ENCODE data around the gene FRZB.

Gene FRZB

DNA sequence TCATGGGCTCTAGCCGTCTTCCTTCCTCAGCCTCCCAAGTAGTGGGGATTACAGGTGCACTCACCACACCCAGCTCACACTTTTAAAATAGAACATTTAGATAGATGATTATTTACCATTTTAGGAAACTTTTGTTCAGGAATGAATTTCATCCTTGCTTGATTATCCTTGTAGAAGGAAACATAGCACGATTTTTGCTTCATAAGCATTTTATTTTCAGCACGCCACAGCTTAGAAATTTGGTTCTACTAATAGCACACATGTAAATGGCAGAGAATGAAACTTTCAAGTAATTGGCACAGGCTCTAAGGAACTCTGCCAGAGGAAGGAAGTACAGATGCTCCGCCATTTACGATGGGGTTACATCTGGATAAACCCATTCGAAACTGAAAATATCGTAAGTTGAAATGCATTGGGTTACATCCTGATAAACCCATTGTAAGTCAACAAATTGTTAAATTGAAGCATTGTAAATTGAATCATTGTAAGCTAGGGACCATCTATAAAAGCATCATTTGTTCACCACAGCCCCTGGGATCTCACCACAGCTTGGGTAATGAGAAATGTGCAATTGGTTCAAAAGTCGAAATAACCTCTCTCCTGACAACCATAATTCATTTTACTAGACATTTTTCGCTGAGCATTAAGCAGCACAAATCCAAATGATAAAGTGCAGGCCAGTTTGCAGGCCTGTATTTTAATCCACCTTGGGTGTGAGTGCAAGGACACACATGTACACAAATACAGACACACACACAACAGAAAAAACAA, 33.2 kb downstream of the FRZB start:
- DNase-seq, result no peak

DNA sequence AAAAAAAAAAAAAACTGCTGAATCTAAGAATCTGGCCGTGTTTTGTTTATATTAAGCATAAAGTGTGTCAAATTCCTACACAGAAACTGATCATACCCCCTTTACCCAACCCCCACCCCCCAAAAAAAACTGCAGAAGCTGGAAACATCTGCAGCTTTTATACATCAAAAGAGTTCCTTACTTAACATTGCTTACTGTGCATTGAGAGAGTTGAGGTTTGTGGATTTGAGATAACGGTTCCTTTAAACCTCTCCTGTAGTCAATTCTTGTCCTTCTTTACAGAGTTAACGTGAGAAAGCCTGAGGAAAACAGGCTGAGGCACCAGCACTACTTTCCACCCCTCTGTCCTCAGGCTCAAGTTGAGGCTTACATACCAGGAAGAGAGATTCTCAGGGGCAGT, 34.5 kb downstream of the FRZB start:
- no peak for DNase-seq

DNA sequence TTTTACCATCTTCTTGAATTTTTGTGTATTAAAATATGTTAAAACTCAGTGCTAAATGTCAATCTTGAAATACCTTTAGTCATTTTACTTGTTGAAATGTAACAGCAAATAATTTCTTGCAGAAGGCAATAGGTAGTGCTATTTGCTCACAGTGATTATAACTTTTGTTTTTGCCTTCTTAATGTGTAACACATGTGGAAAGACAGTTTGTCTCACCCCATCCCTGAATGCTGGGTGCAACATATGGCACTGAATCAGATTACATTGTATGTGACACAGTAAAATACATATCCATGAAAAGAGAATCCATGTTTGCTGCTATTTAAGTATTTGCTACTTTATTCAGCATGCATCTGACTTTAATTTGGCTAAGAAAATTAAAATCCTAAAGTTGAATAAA, 35.3 kb downstream of the FRZB start:
- DNase-seq, result no peak

DNA sequence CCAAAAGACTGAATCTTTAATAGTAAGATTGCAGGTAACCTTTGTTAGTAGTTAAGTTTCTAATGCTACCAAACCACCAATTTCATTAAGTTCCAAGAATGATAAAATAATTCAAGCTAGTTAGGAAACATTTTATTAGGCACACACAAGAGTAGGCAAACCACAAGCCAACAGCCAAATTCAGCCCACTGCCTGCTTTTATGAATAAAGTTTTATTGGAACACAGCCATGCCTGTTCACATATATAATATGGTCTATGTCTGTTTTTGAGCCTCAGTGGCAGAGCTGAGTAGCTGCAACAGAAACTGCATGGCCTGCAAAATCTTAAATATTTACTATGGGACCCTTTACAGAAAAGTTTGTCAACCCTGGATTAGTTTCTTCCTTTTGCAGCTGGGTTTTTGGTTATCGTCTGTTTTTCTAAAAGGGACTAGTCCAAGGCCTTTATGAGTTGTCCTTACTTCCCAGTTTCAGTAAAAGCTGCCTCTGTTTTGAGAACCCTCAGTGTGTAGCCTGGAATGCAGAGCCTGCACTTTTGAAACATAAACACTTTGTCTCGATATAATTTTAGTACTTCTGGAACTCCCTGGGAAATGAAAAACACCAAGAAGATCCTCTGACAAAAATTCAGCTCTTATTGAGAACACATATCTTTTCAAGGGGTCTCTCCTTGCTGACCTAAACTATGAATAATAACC, 39.1 kb downstream of the FRZB start:
- no peak for DNase-seq

DNA sequence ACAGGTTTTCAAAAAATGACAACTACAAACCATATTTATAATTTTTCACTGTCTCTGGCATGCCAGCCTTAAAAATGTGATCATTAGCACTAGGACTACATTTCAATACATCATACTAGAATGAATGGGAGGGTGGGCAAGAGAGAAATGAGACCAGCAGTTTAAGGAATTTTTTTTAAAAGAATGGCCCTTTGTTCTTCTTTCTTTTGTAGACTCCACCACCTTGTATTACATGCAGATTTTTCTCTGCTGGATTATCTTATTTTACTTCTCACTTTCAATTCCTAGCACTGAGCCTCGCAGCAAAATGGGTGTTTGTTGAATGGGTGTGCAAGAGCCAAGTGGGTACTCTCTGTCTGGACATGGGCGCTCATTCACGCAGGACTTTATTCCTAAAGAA, 39.9 kb downstream of the FRZB start:
- DNase-seq, result no peak

DNA sequence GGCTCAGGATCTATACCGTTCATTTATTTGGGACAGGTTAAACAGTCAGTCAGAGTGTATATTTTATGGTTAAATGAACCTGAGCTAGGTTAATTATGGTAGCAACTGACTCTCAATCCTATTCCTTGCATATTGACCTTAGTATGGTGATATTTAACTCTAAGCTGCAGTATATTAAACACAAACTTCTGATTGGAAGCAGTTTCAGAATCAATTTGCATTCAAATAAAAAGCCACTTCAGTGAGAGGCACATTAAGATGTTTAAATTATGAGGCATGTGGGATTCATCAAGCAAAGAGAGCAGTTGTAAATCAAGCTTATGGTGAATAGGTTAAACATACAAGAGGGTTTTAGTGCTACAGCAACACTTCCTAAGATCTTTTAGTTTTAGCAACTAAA, 40.4 kb downstream of the FRZB start:
- DNase-seq, result no peak

DNA sequence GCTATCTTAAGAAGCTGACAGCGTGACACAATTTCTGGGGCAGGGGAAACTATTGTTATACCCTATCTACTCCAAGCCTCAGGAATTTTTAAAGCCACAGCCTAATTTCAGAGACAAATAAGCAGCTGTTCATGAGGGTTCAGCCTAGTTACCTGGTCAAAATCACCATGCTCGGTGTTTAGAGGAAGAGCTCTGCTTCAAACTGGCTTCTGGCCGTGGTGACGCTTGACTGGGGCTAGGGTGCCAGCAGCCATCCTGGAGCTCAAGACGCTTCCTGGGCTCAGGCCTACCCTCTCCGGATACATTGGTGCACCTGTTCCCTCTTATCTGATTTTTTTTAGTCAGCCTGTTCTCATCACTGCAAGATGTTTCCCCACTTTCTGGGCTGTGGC, 41.7 kb downstream of the FRZB start:
- DNase-seq, result no peak

DNA sequence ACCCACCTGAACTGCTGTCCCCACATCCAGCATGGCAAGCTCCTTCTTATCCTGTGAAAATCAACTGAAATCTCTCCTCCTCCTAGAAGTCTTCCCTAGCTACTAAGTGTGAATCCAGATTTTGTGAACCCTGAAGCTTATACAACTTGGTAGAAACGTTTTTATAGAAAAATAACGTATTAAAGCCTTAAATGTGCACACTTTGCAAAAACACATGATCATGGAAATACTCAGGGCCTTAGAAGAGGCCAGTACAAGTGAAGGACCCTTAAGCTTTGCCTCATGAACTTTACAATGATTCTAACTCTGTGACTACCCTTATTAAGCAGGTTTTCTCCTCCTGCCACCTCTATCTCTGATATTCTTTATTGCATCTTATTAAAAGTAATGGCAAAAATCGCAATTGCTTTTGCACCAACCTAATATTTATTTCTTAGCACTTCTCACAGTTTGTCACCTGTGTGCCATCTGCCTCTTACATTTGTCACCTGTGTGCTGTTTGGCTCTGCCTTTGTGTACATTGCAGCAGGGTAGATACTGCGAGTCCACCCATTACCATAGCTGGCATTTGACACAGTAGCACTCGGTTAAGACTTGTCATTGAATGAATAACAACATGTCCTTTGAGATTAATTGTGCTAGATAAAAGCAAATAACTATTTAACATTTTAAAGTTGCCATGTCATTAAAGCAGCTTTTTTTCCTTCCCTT, 42.2 kb downstream of the FRZB start:
- no peak for DNase-seq

DNA sequence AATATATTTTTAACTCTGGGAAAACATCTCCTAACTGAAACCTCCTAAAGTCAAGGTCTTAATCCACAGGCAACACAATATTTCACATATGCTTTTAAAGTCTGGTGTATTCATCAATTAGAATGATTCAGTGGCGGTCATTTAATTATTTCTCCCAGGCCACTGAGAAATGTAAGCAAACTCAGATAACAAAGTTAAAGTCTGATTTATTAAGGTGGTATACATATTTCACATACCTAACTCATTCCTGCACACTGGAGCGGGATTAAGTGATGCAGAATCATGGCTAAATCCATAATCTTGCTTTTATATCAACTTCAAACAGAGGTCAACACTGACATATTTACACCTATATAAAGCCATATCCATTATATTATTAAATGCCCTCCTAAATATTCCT, 43.7 kb downstream of the FRZB start:
- DNase-seq, result no peak

DNA sequence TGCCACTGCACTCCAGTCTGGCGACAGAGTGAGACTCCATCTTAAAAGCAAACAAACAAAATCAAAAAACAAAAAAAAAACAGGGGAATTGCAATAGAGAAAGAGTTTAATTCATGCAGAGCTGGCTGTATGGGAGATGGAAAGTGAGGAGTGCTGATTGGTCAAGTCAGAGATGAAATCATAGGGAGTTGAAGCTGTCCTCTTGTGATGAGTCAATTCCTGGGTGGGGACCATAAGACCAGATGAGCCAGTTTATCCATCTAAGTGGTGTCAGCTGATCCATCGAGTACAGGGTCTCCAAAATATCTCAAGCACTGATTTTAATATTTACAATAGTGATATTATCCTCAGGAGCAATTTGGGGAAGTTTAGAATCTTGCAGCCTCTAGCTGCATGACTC, 45.3 kb downstream of the FRZB start:
- DNase-seq, result no peak

DNA sequence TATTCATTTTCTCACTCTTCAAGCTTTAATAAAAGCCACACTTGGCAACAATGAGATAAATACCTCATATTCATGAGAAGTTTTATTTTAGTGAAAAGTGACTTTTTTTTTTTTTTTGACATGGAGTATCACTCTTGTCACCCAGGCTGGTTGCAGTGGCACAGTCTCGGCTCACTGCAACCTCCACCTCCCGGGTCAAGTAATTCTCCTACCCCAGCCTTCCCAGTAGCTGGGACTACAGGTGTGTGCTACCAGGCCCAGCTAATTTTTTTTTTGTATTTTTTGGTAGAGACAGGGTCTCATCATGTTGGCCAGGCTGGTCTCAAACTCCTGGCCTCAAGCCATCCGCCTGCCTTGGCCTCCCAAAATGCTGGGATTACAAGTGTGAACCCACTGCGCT, 47.0 kb downstream of the FRZB start:
- no peak for DNase-seq

DNA sequence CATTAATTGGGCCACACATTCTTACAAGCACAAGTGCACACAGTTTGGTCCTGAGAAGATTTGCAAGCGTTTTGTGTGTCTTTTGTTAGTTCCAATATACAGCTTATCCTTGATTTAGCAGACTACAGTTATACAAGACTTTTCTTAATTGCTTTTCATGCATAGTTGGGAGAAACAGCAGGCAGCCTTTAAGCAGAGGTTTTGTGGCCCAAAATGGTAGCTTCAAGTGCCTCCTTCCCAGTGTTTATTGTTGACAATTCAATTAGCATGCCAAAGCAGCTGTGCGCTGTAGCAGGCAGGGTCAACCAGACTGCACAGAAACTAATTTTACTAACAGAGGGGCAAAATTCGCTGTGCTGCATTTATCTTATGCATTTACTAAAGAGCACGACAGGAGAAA, 47.5 kb downstream of the FRZB start:
- no peak for DNase-seq

DNA sequence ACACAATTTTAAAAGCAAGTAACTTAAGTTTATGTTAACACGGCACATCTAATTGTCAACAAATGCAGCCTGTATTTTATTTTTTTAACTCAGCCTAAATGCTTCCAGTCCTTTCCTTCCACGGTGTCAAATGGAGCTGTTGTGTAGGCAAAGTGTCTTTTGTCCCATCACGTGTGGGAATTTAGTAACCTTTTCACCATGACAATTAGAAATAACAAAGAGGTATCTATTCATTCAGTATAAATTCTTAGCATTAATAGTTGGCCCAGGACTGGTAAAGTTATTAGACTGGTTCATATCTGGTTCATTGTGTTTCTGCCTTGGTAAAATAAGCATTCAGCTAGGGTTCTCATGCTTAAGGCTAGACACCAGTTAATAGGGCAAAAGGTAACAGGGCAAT, 47.9 kb downstream of the FRZB start:
- no peak for DNase-seq

DNA sequence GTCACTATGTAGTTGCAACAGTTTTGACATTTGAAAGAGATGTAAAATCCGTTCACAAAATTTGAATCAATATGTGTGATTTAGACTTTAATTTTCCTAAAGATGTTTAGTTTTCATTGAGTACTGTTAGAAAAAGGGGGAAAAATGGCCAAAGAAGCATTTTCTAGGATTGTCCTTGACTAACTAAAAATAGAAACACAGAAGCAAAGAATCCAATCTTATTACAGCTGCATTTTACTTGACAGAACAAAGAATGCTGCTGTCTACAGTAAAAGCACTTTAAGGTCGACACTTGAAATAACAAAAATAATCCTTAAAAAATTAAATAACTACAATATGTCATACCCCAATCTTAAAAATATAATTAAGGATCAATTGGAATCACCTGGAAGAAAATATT, 48.9 kb downstream of the FRZB start:
- no peak for DNase-seq

DNA sequence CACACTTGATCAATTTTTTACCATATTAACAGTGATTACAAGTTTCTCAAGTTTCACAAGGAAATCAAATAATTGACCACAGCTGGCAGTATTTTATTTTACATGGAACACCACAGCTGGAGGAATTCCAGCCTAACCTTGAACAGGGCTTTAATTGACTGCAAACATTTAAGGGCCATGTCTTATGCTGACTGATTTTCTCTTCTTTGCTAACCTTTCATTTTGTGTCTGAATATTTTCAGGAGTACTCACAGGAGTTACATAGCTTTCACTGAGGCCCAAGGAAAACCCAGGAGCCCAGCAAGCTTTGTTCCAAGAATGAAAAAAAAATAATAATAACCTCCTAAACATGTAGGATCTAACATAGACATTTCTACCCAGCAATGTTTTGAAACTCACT, 49.6 kb downstream of the FRZB start:
- no peak for DNase-seq

DNA sequence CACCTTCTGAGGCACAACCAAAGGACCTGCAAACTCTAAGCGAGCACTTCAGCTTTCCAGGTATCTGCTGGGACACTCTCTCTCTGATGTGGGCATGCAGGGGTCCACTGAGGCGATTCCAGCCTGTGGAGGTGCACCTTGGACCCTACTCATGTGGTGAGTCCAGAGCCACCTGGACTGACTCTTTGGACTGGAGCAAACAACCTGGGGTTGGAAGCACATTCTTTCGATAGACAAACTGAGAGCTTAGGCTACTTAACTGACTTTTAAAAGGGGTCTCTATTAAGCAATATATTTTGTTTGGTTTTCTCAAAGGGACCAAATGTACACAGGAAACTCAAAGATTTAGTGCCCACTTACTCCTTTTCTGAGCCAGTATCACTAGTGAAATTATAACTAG, 51.6 kb downstream of the FRZB start:
- DNase-seq, result no peak

DNA sequence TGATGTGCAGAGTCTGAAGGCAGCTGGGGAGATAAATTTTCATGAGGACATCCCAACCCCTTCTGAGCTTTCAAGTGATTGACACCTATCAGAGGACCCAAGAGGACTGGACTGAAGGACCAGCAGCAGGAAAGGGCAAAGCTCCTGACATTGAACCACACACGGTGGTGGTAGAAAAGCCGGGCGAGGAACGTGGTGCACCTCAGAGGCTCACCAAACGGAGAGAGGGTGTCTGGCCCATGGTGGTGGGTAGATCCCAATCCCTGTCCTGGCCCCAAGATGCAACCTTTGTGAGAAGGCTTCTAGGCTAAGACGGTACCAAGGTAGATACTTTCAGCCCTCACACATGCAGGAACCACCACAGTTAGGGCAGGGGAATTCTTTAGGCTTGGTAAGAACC, 52.1 kb downstream of the FRZB start:
- no peak for DNase-seq

DNA sequence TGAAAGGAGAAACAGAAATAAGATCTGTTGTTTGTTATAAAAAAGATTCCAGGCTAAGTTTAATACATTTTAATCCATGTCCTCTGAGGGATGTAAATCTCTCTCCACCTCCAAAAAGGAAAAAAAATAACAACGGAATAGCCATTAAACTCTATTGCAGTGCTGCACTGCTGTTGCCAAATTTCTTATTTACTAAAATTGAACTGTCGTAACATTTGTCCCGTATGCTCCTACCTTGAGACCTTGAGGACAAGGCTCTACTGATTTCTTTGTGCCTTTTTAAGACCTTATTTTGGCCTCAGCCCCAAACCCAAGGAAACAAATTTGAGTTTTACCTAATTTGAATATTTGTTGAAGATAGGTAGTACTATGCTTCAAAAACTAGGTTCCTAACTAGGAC, 56.4 kb downstream of the FRZB start:
- DNase-seq, result no peak

DNA sequence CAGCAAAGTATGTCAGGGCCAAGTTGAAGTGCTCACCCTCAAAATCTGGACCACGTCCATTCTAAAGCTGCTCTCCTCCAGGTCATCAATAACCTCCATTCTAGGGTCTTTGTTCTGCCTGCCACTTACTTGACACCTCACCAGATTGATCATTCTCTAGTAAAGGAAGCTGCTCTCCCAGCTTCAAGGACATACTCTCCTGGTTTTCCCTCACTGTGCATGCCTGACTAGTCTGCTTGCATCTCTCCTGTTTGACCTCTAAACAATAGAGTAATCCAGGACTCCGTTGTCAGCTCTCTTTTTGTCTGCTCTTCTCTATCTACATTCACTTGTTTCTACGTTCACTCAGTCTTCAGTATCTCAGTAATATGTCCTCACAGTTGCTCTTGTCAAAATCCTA, 59.1 kb downstream of the FRZB start:
- no peak for DNase-seq

DNA sequence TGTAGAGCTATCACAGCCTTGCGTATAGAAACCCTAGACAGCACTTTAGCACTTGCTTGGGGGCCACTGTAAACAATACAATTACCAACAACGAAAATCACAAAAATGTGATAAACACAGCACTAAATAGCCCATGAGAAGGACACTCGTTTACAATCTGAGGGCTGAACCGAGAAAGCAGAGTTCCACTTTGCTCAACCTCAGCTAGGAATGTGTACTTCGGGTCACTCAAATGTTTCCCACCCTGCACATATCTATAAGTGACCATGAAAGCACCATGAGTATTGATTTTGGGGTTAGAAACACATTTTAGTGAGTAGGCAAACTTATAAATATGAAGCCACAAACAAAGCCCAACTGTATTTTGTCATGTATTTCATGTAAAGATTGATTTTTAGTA, 62.3 kb downstream of the FRZB start:
- no peak for DNase-seq

DNA sequence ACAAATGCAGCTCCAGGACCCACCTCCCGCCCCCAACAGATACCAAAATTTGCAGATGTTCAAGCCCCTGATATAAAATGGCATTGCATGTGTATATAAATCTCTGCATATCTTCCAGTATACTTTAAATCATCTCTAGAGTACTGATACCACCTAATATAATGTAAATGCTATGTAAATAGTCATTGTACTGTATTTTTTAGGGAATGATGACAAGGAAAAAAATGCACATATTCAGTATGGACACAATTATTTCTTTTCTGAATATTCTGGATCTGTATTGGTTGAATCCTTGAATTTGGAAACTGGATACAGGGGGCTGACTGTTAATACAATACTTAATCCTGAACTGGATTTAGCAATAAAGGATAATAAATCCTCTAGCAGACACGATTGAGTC, 67.7 kb downstream of the FRZB start:
- no peak for DNase-seq

DNA sequence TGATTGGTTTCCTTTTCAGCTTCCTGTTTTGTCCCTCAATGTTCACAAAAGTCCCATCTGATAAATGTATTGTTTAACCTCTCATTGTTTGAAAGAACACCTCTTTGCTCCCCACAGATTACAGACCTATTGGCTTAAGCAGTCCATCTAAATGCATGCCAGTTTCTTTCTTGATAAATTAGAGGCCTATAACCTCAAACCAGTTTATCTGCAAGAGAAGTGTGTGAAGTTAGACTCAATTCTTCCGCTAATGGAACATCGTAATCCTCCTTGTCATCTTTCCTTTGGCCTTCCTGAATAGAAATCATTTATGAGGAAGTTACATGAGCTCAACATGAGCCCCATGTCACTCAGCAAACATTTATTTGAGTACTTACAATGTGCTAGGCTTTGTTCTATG, 74.0 kb downstream of the FRZB start:
- DNase-seq, result no peak

DNA sequence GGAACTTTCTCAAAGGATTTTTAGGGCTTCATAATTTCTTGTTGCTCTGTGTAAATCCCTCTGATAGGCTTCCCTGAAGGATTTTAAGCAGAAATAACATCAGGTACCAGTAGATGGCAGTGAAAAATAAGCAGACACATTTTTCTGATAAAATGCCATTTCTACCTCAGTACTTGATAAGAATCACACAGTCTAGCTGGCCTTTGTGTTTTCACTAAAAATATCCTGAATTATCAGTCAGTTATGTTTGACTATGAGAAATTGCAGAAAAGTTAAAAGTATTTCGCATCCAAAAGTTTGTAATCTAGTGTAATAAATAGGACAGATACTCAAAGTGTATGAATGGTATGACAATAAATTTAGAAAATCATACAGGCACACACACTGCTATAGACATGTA, 81.7 kb downstream of the FRZB start:
- DNase-seq, result no peak

DNA sequence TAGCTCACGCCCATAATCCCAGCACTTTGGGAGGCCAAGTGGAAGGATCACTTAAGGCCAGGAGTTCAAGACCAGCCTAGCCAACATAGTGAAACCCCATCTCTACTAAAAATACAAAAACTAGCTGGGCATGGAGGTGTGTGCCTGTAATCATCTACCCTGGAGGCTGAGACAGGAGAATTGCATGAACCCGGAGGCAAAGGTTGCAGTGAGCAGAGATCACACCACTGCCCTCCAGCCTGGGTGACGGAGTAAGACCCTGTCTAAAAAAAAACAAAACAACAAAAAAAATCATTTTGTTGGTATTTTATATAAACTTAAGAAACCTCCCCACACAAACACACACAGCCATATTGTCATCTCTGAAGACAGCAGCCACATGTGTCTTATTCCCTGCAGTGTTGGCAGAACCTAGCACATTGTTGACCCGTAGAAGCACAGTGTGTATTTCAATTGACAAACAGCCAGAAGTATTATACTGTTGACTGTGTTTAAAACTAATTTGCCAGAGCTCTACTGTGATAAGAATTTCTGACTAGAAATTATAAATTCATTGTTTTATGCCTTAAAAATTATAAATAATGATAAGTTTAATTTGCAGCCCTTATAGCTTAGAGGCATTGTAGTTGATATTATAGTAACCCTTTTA, 82.3 kb downstream of the FRZB start:
- DNase-seq, result no peak
